GM12864 (cell line): ENCODE data around the gene LDAH.

Source experiments
- DNase-seq: peaks from one replicate; pipeline ENCODE4 v3.0.0-alpha.2; 2011; ENCODE audit warnings: low read depth
- H3K4me3 ChIP-seq: 2 replicates; pipeline ENCODE4 v1.5.1; 2011; ENCODE audit warnings: mild to moderate bottlenecking, low read depth, low read length, control low read depth
- CTCF ChIP-seq: IDR thresholded peaks from 2 replicates; pipeline ENCODE4 v1.5.1; 2011; ENCODE audit warnings: low read depth, mild to moderate bottlenecking, moderate library complexity, low read length, control low read depth, inconsistent platforms; ENCODE audit errors: missing control alignments

LDAH gene

DNA sequence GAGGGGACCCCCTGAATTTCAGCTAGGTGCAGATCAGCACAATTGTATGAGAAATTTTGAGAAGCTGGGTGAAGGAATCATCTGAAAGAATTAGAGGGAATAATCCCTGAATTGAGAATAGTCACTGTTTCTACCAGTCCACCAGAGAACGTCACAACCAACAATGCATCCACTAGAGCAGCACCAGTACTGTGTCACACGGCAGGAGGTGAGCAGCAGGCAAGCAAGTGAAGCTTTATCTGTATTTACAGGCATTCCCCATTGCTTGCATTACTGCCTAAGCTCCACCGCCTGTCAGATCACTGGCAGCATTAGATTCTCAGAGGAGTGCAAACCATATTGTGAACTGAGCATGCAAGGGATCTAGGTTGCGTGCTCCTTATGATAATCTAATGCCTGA lies 115.3 kb downstream of the LDAH start:
- TF ChIP-seq CTCF, result no peak
- DNase-seq, result no peak

GRCh38 chr2:20706786-20707185 lies 116.1 kb downstream of the LDAH start:
- no peak overlapping the region for H3K4me3 ChIP-seq
- no peak for DNase-seq
- TF ChIP-seq CTCF, result no peak

More for the DNA sequence above, 115.3 kb downstream of the LDAH start:
- H3K4me3 ChIP-seq, result no peak overlapping the region

GRCh38 chr2:20706217-20706616 lies 116.7 kb downstream of the LDAH start:
- no peak for TF ChIP-seq CTCF
- no peak overlapping the region for H3K4me3 ChIP-seq
- no peak for DNase-seq

GRCh38 chr2:20704886-20705285 lies 118.0 kb downstream of the LDAH start:
- H3K4me3 ChIP-seq, result no peak overlapping the region
- TF ChIP-seq CTCF, result no peak
- no peak for DNase-seq

GRCh38 chr2:20702563-20702962 lies 120.3 kb downstream of the LDAH start:
- no peak for DNase-seq
- no peak overlapping the region for H3K4me3 ChIP-seq
- no peak for TF ChIP-seq CTCF

- no peak for DNase-seq
- H3K4me3 ChIP-seq, result no peak overlapping the region
- TF ChIP-seq CTCF, result no peak
These were observed 123.8 kb downstream of the LDAH start for GRCh38 chr2:20698916-20699613.

- DNase-seq, result no peak
- no peak for TF ChIP-seq CTCF
- no peak overlapping the region for H3K4me3 ChIP-seq
These were observed 125.5 kb downstream of the LDAH start for GRCh38 chr2:20697322-20697934.
